ENCODE measurements around the gene FOSL1.

FOSL1 gene

DNA sequence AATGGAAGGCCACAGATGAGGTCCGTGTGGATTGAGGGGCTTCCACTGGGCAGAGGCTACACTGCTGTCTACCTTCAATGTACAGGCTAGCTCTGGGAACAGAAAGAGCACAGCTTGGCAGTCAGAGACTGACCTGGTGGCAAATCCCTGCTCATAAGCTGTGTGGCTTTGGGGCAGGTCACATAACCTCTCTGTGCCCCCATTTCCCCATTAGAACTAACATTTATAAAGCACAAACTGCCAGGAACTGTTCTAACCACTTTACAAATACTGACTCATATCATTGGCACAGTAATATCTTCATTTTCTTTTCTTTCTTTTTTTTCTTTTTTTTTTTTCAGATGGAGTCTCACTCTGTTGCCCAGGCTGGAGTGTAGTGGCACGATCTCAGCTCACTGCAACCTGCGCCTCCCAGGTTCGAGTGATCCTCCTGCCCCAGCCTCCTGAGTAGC, 3.1 kb downstream of the FOSL1 start:
- Histone ChIP-seq H2AFZ (ENCODE audit: low read length) (no peak overlapping the region), H4K20me1 (ENCODE audit: insufficient read depth, low read length) (no peaks in the 10 kb centered on the region), H3K4me3 (ENCODE audit: low read depth, low read length, poor library complexity, severe bottlenecking) (no peak overlapping the region), H3K9me3 (ENCODE audit: low read length) (no peaks in the 10 kb centered on the region), H3K79me2 (ENCODE audit: insufficient read depth, low read length) (no peaks in the 10 kb centered on the region), H3K4me1 (ENCODE audit: insufficient read depth, low read length, severe bottlenecking) (peaks cover 42% of the 10 kb centered on the region), H3K36me3 (ENCODE audit: insufficient read depth, low read length) (no peaks in the 10 kb centered on the region), H3K9ac (ENCODE audit: low read length) (no peak overlapping the region), H3F3A (ENCODE audit: insufficient read depth, low read length) (no peaks in the 10 kb centered on the region), H3K4me2 (ENCODE audit: low read length) (no peak overlapping the region), H3K27me3 (ENCODE audit: insufficient read depth, low read length) (peaks cover 9% of the 10 kb centered on the region; the same call in 1 of the 2 replicates), H3K27ac (ENCODE audit: low read depth, low read length, poor library complexity, severe bottlenecking) (no peak overlapping the region), H3K9me2 (ENCODE audit: low read depth, low read length) (no peaks in the 10 kb centered on the region)
- no peak for TF ChIP-seq EZH2 (IDR thresholded peaks at IDR 0.05; ENCODE audit: borderline replicate concordance, low read length)
- TF ChIP-seq, protein P1, sequence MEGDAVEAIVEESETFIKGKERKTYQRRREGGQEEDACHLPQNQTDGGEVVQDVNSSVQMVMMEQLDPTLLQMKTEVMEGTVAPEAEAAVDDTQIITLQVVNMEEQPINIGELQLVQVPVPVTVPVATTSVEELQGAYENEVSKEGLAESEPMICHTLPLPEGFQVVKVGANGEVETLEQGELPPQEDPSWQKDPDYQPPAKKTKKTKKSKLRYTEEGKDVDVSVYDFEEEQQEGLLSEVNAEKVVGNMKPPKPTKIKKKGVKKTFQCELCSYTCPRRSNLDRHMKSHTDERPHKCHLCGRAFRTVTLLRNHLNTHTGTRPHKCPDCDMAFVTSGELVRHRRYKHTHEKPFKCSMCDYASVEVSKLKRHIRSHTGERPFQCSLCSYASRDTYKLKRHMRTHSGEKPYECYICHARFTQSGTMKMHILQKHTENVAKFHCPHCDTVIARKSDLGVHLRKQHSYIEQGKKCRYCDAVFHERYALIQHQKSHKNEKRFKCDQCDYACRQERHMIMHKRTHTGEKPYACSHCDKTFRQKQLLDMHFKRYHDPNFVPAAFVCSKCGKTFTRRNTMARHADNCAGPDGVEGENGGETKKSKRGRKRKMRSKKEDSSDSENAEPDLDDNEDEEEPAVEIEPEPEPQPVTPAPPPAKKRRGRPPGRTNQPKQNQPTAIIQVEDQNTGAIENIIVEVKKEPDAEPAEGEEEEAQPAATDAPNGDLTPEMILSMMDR (IDR thresholded peaks at IDR 0.05; ENCODE audit: low read length), result no peak

DNA sequence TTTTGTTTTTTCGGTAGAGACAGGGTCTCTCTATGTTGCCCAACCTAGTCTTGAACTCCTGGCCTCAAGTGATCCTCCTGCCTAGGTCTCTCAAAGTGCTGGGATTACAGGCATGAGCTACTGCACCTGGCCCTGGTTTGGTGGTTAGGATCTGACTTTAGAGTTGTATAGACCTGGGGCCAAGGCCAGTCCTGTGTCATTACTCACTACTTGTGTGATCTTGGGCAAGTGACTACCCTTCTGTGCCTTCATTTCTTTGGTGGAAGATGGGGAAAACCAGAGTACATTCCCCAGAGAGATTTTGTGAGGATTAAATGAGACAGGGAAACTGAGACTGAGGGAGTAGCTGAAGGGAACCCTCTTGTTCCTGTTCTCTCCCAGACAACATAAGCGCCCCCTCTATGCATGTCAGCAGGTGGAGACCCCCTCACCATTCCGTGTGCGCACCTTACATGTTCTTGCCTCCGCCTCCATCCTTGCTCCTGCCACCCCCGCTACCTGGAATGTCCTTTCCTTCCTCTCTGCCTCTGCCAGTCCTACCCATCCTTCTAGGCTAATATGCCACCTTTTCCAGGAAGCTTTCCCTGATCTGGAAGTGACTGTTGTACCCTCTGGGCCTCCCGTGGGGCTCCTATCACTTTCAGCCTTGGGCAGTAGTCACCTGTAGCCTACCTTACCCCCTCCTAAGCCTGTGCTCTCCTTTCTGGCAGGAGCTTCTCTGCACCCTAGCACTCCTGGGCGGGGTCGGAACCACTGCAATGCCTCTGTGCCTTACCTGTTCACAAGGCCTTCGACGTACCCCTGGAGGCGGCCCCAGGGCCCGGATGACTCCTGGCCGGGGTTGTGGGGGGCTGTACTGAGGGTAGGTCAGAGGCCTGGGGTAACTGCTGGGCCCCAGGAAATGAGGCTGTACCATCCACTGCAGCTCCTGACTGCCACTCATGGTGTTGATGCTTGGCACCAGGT, 3.9 kb downstream of the FOSL1 start:
- Histone ChIP-seq H4K20me1 (ENCODE audit: insufficient read depth, low read length) (no peaks in the 10 kb centered on the region), H3K4me1 (ENCODE audit: insufficient read depth, low read length, severe bottlenecking) (peaks cover 50% of the 10 kb centered on the region), H3K4me2 (ENCODE audit: low read length) (no peak overlapping the region)

DNA sequence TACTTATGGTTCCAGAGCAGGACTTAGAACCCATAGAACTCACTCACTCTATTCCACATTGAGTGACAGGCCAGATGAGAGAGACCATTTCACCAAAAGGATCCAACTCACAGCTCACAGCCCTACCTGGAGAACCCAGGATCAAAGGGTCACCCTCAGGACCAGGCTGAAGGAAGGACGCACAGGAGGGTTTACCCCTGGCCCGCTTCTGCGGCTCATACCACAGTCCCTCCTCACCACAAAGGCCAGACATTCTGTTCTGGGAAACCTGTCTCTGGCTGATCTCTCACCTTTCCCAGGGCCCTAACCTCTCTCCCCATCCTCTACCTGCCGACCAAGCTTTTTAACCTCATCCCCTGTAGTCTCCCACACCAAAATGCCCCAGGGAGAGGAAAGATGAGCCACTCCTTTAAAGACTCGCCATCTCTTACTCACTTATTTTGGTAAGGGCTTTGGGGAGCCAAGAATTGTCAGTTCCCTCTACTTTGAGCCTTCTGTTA, 4.7 kb downstream of the FOSL1 start:
- Histone ChIP-seq H3K9me3 (ENCODE audit: low read length) (no peaks in the 10 kb centered on the region), H3K9me2 (ENCODE audit: low read depth, low read length) (no peaks in the 10 kb centered on the region), H3K27me3 (ENCODE audit: insufficient read depth, low read length) (peaks cover 9% of the 10 kb centered on the region; the same call in 1 of the 2 replicates), H3K4me1 (ENCODE audit: insufficient read depth, low read length, severe bottlenecking) (peaks cover 48% of the 10 kb centered on the region), H3K4me3 (ENCODE audit: low read depth, low read length, poor library complexity, severe bottlenecking) (no peak overlapping the region), H3K9ac (ENCODE audit: low read length) (no peak overlapping the region), H3K27ac (ENCODE audit: low read depth, low read length, poor library complexity, severe bottlenecking) (no peak overlapping the region), H3K4me2 (ENCODE audit: low read length) (no peak overlapping the region), H3K79me2 (ENCODE audit: insufficient read depth, low read length) (no peaks in the 10 kb centered on the region), H4K20me1 (ENCODE audit: insufficient read depth, low read length) (no peaks in the 10 kb centered on the region), H3F3A (ENCODE audit: insufficient read depth, low read length) (no peaks in the 10 kb centered on the region), H3K36me3 (ENCODE audit: insufficient read depth, low read length) (no peaks in the 10 kb centered on the region), H2AFZ (ENCODE audit: low read length) (no peak overlapping the region)
- TF ChIP-seq EZH2 (IDR thresholded peaks at IDR 0.05; ENCODE audit: borderline replicate concordance, low read length), result no peak
- TF ChIP-seq, protein P1 (IDR thresholded peaks at IDR 0.05; ENCODE audit: low read length), result no peak

More for the DNA sequence above, 3.9 kb downstream of the FOSL1 start:
- no peak overlapping the region for H3K4me3 ChIP-seq (ENCODE audit: low read depth, low read length, poor library complexity, severe bottlenecking)
- no peak overlapping the region for H3K9ac ChIP-seq (ENCODE audit: low read length)
- H2AFZ ChIP-seq (ENCODE audit: low read length), result no peak overlapping the region
- H3K27me3 ChIP-seq (ENCODE audit: insufficient read depth, low read length), result peaks cover 9% of the 10 kb centered on the region; the same call in 1 of the 2 replicates
- no peaks in the 10 kb centered on the region for H3K9me3 ChIP-seq (ENCODE audit: low read length)
- no peaks in the 10 kb centered on the region for H3K9me2 ChIP-seq (ENCODE audit: low read depth, low read length)
- no peaks in the 10 kb centered on the region for H3K36me3 ChIP-seq (ENCODE audit: insufficient read depth, low read length)
- no peaks in the 10 kb centered on the region for H3K79me2 ChIP-seq (ENCODE audit: insufficient read depth, low read length)
- H3K27ac ChIP-seq (ENCODE audit: low read depth, low read length, poor library complexity, severe bottlenecking), result no peak overlapping the region
- H3F3A ChIP-seq (ENCODE audit: insufficient read depth, low read length), result no peaks in the 10 kb centered on the region
- TF ChIP-seq, protein P1 (IDR thresholded peaks at IDR 0.05; ENCODE audit: low read length), result no peak
- TF ChIP-seq EZH2 (IDR thresholded peaks at IDR 0.05; ENCODE audit: borderline replicate concordance, low read length), result no peak
